HepG2 (cell line): ENCODE results near the gene LLGL2. TPM values are rescaled to one million over a fixed set of nuclear protein-coding genes. Genes with fewer than 3 reads are reported as not detected.

ENCODE experiments used
- GLI4 ChIP-seq: sonication (generic); formaldehyde crosslinking; IDR thresholded peaks from 2 replicates; pipeline ENCODE4 v1.5.1; 2020; ENCODE audit warnings: missing genetic modification reagents, mild to moderate bottlenecking, moderate library complexity, borderline replicate concordance
- JUNB ChIP-seq: sonication (generic); formaldehyde crosslinking; IDR thresholded peaks from 2 replicates; pipeline ENCODE4 v1.8.0; 2022; ENCODE audit warnings: missing genetic modification reagents, mild to moderate bottlenecking, borderline replicate concordance
- THYN1 ChIP-seq: sonication (generic); formaldehyde crosslinking; IDR thresholded peaks from 2 replicates; pipeline ENCODE4 v1.8.1; 2023; ENCODE audit warnings: low read depth, mild to moderate bottlenecking, moderate library complexity, missing genetic modification reagents, borderline replicate concordance
- ZNF292 ChIP-seq: sonication (generic); formaldehyde crosslinking; IDR thresholded peaks from 2 replicates; pipeline ENCODE4 v1.8.1; 2022; ENCODE audit warnings: mild to moderate bottlenecking, low read depth, missing genetic modification reagents, borderline replicate concordance
- ZNF337 ChIP-seq: sonication (generic); formaldehyde crosslinking; IDR thresholded peaks from 2 replicates; pipeline ENCODE4 v1.5.1; 2020; ENCODE audit warnings: missing genetic modification reagents, low read depth, mild to moderate bottlenecking, borderline replicate concordance
- polyA plus RNA-seq, 8 experiments: library from polyadenylated mRNA; depleted of rRNA in 3 of 8; stranded (reverse) in 7 of 8; unstranded in 1 of 8; fragments of >200 nt; fragmentation: Illumina TruSeq in 4 of 8; extraction: Trizol in 4 of 8; gene quantifications; 2 replicates each; pipeline versions ENCODE4 v1.2.1 to v1.2.3, GENCODE V29; 2011 to 2016; ENCODE audit warnings: low read depth in 4 of 8, missing spikeins in 1 of 8, mixed read lengths in 1 of 8; ENCODE audit not compliant: insufficient read depth in 1 of 8
- total RNA-seq, 5 experiments: library from RNA; depleted of rRNA; stranded (reverse); fragments of >200 nt; fragmentation: Illumina TruSeq; extraction: Trizol; gene quantifications; 2 replicates each; pipeline ENCODE4 v1.2.3, GENCODE V29; 2016; ENCODE audit warnings: low read depth in 1 of 5
- TF ChIP-seq, protein P1 (sequence below): sonication (generic); formaldehyde crosslinking; IDR thresholded peaks from 2 replicates; pipeline ENCODE4 v1.5.0; 2020; ENCODE audit warnings: mild to moderate bottlenecking, missing genetic modification reagents
- TF ChIP-seq, protein P2 (sequence below): sonication (generic); formaldehyde crosslinking; IDR thresholded peaks from 2 replicates; pipeline ENCODE4 v1.5.1; 2020; ENCODE audit warnings: mild to moderate bottlenecking, missing genetic modification reagents, moderate library complexity
- TF ChIP-seq, protein P3 (sequence below): sonication (generic); formaldehyde crosslinking; IDR thresholded peaks from 2 replicates; pipeline ENCODE4 v1.4.0; 2020; ENCODE audit warnings: mild to moderate bottlenecking, missing genetic modification reagents
- TF ChIP-seq, protein P4 (sequence below): sonication (generic); formaldehyde crosslinking; conservative IDR thresholded peaks from 2 replicates; pipeline ENCODE4 v1.4.0; 2020; ENCODE audit warnings: missing genetic modification reagents

Gene LLGL2
- total and polyA plus RNA-seq, 2 of the 13 experiments (the other 11 are each of a cell fraction or from before 2014, with no cell fraction given), result 83.0 to 86.7 TPM

DNA sequence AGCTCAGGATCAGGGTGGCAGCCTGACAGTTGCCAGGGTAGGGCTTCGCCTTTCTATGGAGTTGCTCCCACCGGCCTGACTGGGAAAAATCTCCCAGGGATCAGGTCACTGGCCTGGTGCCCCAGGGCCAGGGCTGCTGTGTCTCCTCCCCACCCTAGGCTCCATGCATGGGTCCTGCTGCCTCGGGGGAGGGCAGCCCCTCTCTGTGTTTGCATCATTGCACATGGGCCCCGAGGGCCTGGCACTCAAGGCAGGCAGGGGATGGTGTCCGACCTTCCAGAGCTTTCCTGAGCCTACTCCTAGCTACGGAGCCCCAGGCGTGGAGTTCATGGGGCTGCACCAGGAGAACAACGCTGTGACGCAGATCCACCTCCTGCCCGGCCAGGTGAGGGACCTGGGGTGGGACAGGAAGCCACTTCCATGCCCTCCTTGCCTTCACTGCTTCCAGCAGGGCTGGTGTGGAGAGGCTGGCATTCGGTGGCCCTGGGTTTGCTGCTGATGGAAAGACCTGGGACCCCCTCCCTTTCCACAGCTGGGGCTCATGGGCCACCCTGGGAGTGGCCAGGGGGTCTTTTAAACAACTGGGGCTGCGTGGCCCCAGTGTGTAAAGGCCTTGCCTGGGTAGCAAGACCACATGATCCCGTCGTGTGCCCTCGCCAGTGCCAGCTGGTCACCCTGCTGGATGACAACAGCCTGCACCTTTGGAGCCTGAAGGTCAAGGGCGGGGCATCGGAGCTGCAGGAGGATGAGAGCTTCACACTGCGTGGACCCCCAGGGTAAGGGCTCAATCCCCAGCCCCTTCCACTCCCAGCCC, 32.6 kb downstream of the LLGL2 start (continued):
- TF ChIP-seq ZNF337 (CRISPR knock-in tag) (no peak), JUNB (CRISPR knock-in tag) (no peak), GLI4 (CRISPR knock-in tag) (no peak), ZNF292 (CRISPR knock-in tag) (no peak), THYN1 (no peak)
- TF ChIP-seq, protein P1, sequence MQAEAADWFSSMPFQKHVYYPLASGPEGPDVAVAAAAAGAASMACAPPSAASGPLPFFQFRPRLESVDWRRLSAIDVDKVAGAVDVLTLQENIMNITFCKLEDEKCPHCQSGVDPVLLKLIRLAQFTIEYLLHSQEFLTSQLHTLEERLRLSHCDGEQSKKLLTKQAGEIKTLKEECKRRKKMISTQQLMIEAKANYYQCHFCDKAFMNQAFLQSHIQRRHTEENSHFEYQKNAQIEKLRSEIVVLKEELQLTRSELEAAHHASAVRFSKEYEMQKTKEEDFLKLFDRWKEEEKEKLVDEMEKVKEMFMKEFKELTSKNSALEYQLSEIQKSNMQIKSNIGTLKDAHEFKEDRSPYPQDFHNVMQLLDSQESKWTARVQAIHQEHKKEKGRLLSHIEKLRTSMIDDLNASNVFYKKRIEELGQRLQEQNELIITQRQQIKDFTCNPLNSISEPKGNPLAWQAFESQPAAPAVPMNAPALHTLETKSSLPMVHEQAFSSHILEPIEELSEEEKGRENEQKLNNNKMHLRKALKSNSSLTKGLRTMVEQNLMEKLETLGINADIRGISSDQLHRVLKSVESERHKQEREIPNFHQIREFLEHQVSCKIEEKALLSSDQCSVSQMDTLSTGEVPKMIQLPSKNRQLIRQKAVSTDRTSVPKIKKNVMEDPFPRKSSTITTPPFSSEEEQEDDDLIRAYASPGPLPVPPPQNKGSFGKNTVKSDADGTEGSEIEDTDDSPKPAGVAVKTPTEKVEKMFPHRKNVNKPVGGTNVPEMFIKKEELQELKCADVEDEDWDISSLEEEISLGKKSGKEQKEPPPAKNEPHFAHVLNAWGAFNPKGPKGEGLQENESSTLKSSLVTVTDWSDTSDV (CRISPR knock-in tag), result no peak
- TF ChIP-seq, protein P2, sequence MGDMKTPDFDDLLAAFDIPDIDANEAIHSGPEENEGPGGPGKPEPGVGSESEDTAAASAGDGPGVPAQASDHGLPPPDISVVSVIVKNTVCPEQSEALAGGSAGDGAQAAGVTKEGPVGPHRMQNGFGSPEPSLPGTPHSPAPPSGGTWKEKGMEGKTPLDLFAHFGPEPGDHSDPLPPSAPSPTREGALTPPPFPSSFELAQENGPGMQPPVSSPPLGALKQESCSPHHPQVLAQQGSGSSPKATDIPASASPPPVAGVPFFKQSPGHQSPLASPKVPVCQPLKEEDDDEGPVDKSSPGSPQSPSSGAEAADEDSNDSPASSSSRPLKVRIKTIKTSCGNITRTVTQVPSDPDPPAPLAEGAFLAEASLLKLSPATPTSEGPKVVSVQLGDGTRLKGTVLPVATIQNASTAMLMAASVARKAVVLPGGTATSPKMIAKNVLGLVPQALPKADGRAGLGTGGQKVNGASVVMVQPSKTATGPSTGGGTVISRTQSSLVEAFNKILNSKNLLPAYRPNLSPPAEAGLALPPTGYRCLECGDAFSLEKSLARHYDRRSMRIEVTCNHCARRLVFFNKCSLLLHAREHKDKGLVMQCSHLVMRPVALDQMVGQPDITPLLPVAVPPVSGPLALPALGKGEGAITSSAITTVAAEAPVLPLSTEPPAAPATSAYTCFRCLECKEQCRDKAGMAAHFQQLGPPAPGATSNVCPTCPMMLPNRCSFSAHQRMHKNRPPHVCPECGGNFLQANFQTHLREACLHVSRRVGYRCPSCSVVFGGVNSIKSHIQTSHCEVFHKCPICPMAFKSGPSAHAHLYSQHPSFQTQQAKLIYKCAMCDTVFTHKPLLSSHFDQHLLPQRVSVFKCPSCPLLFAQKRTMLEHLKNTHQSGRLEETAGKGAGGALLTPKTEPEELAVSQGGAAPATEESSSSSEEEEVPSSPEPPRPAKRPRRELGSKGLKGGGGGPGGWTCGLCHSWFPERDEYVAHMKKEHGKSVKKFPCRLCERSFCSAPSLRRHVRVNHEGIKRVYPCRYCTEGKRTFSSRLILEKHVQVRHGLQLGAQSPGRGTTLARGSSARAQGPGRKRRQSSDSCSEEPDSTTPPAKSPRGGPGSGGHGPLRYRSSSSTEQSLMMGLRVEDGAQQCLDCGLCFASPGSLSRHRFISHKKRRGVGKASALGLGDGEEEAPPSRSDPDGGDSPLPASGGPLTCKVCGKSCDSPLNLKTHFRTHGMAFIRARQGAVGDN (CRISPR knock-in tag), result peak; percentile 93
- TF ChIP-seq, protein P3, sequence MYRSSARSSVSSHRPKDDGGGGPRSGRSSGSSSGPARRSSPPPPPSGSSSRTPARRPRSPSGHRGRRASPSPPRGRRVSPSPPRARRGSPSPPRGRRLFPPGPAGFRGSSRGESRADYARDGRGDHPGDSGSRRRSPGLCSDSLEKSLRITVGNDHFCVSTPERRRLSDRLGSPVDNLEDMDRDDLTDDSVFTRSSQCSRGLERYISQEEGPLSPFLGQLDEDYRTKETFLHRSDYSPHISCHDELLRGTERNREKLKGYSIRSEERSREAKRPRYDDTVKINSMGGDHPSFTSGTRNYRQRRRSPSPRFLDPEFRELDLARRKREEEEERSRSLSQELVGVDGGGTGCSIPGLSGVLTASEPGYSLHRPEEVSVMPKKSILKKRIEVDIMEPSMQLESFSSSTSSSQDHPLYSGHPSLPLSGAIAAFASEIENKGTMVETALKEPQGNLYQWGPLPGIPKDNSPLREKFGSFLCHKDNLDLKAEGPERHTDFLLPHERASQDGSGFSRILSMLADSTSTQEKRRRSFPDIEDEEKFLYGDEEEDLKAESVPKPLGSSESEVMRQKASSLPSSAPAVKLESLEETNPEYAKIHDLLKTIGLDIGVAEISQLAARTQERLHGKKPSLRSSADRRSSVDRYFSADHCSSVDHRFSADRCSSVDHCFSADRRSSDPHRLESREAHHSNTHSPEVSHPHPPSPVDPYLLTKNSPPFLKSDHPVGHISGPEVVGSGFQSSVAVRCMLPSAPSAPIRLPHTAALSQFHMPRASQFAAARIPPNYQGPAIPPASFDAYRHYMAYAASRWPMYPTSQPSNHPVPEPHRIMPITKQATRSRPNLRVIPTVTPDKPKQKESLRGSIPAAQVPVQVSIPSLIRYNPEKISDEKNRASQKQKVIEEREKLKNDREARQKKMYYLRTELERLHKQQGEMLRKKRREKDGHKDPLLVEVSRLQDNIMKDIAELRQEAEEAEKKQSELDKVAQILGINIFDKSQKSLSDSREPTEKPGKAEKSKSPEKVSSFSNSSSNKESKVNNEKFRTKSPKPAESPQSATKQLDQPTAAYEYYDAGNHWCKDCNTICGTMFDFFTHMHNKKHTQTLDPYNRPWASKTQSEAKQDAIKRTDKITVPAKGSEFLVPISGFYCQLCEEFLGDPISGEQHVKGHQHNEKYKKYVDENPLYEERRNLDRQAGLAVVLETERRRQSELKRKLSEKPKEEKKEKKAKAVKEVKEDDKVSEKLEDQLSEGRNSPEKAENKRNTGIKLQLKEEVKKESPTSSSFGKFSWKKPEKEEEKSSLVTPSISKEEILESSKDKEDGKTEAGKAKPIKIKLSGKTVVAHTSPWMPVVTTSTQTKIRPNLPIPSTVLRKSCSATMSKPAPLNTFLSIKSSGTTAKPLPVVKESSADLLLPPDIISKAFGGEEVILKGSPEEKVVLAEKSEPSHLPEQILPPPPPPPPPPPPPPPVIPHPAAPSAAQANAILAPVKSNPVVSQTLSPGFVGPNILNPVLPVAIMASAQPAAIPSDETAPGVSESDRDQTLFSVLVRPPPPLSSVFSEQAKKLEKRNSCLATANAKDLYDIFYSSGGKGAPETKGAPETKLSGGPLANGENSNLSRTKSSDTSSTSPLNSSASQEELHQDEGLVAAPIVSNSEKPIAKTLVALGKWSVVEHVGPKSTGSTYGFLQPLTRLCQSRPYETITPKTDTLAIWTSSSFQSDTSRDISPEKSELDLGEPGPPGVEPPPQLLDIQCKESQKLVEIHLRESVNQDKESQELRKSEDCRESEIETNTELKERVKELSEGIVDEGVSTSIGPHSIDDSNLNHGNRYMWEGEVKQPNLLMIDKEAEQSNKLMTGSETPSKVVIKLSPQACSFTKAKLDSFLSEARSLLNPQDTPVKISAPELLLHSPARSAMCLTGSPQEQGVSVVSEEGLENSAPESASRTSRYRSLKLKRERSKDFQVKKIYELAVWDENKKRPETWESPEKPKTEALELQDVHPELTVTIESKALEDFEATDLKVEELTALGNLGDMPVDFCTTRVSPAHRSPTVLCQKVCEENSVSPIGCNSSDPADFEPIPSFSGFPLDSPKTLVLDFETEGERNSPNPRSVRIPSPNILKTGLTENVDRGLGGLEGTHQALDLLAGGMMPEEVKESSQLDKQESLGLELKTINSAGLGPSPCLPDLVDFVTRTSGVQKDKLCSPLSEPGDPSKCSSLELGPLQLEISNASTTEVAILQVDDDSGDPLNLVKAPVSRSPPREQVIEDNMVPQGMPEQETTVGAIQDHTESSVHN (CRISPR knock-in tag), result peak; percentile 54; the same call in 1 of the 2 replicates
- TF ChIP-seq, protein P4, sequence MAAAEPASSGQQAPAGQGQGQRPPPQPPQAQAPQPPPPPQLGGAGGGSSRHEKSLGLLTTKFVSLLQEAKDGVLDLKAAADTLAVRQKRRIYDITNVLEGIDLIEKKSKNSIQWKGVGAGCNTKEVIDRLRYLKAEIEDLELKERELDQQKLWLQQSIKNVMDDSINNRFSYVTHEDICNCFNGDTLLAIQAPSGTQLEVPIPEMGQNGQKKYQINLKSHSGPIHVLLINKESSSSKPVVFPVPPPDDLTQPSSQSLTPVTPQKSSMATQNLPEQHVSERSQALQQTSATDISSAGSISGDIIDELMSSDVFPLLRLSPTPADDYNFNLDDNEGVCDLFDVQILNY (CRISPR knock-in tag), result peak; percentile 17; the same call in 1 of the 2 replicates
